Activated CD8-positive, alpha-beta T cell treated with anti-CD3 and anti-CD28 coated beads for 36 hours (primary cell): Measurements from ENCODE around the gene GSTM2. TPM values are rescaled to one million over a fixed set of nuclear protein-coding genes. Genes with fewer than 3 reads are reported as not detected.

Source experiments
- ATAC-seq: fragments of 200-7000 bp; cut with Tn5 transposase; one replicate; pipeline ENCODE4 v1.10.0; 2021; ENCODE audit warnings: mild to moderate bottlenecking, moderate library complexity
- CTCF ChIA-PET: fragments of 350-600 bp; sonication (Branson Sonifier 250); formaldehyde crosslinking; loops from one replicate; lab custom pipeline; 2021; ENCODE audit warnings: antibody characterized with exemption; lab: Charles Lee
- POLR2A ChIA-PET: fragments of 350-600 bp; sonication (Branson Sonifier 250); formaldehyde crosslinking; loops from one replicate; lab custom pipeline; 2021; ENCODE audit warnings: antibody characterized with exemption; lab: Charles Lee
- DNase-seq: peaks from one replicate; pipeline ENCODE4 v3.0.0-alpha.2; 2020
- H3K27ac Mint-ChIP-seq: one replicate; pipeline ENCODE4 v1.8.0; 2021; ENCODE audit warnings: mild to moderate bottlenecking, mixed read lengths
- H3K27me3 Mint-ChIP-seq: one replicate; pipeline ENCODE4 v1.8.0; 2021; ENCODE audit warnings: mixed read lengths
- H3K36me3 Mint-ChIP-seq: one replicate; pipeline ENCODE4 v1.8.0; 2021; ENCODE audit warnings: low read depth, mixed read lengths
- H3K4me1 Mint-ChIP-seq: one replicate; pipeline ENCODE4 v1.8.0; 2021; ENCODE audit warnings: low read depth, mixed read lengths
- H3K4me3 Mint-ChIP-seq: one replicate; pipeline ENCODE4 v1.8.0; 2021; ENCODE audit warnings: mild to moderate bottlenecking, moderate library complexity, mixed read lengths
- H3K9me3 Mint-ChIP-seq: one replicate; pipeline ENCODE4 v1.8.0; 2021; ENCODE audit warnings: mixed read lengths
- intact Hi-C: fragments of 100-400 bp; cut with micrococcal nuclease; formaldehyde crosslinking; loops from one replicate; pipeline ENCODE4 v1.10.0; 2022
- total RNA-seq, 2 experiments: library from RNA; stranded (reverse); gene quantifications; one replicate each; pipeline ENCODE4 v1.2.3, GENCODE V29; 2021
- TF ChIP-seq, protein P1 (sequence below): fragments of 200-600 bp; IDR thresholded peaks from one replicate; pipeline ENCODE4 v1.8.0; 2022; ENCODE audit warnings: antibody characterized with exemption, mild to moderate bottlenecking

GSTM2 gene
- 10 to 100 TPM; 13.6 to 16.2 TPM for total RNA-seq

DNA sequence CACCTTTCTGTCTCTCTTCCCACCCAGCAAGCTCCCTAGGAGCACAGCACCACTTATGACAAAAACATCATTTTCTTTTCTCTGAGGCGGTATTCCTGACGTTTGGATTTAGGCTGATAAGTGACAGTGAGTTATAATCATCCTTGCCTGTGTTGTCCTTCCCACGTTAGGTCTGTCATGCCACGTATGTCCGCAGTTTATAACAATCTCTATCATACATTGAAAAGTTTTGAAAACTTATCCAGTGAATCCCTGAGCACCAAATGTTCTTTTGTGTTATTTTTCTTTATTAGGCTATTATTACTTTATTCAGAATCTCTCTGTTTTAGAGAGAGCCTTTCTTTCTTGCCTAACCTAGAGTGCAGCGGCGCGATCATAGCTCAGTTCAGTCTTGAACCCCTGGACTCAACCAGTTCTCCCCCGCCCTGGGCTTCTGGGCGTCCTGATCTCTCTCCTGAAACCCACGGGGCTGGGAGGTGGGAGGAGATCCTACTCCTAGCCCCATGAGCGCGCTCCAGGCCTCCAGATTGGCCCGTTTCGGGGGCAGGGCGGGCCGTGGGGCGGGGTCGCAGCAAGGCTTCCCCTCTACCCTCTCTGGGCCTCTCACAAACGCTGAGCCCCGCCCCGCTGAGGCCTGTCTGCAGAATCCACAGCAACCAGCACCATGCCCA, at the start of gene GSTM2:
GSTM2 (plus strand) TSS at position 606 of the 671 bp plus-strand sequence; CDS start at position 665, 59 bp downstream.
- ChIA-PET CTCF (interaction anchor here (3.1 kb wide), 1 partner anchor 28 kb away, joined by 16 read pairs; no protein-coding TSS in a partner anchor), POLR2A (interaction anchor here (1.1 to 1.5 kb wide), 3 partner anchors 9 to 19 kb away, joined by 3 to 4 read pairs (median 3); no protein-coding TSS in a partner anchor)
- peak; percentile 99 for ATAC-seq
- Mint-ChIP-seq H3K9me3 (no peaks in the 10 kb centered on the region), H3K27me3 (no peaks in the 10 kb centered on the region), H3K36me3 (no peaks in the 10 kb centered on the region), H3K4me3 (peak within 1 kb of the TSS; percentile 72), H3K4me1 (peaks cover 21% of the 10 kb centered on the region), H3K27ac (peak within 1 kb of the TSS; percentile 47)
- TF ChIP-seq, protein P1, sequence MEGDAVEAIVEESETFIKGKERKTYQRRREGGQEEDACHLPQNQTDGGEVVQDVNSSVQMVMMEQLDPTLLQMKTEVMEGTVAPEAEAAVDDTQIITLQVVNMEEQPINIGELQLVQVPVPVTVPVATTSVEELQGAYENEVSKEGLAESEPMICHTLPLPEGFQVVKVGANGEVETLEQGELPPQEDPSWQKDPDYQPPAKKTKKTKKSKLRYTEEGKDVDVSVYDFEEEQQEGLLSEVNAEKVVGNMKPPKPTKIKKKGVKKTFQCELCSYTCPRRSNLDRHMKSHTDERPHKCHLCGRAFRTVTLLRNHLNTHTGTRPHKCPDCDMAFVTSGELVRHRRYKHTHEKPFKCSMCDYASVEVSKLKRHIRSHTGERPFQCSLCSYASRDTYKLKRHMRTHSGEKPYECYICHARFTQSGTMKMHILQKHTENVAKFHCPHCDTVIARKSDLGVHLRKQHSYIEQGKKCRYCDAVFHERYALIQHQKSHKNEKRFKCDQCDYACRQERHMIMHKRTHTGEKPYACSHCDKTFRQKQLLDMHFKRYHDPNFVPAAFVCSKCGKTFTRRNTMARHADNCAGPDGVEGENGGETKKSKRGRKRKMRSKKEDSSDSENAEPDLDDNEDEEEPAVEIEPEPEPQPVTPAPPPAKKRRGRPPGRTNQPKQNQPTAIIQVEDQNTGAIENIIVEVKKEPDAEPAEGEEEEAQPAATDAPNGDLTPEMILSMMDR = no peak
- intact Hi-C loops = no loop called here
- peak; percentile 91 for DNase-seq

DNA sequence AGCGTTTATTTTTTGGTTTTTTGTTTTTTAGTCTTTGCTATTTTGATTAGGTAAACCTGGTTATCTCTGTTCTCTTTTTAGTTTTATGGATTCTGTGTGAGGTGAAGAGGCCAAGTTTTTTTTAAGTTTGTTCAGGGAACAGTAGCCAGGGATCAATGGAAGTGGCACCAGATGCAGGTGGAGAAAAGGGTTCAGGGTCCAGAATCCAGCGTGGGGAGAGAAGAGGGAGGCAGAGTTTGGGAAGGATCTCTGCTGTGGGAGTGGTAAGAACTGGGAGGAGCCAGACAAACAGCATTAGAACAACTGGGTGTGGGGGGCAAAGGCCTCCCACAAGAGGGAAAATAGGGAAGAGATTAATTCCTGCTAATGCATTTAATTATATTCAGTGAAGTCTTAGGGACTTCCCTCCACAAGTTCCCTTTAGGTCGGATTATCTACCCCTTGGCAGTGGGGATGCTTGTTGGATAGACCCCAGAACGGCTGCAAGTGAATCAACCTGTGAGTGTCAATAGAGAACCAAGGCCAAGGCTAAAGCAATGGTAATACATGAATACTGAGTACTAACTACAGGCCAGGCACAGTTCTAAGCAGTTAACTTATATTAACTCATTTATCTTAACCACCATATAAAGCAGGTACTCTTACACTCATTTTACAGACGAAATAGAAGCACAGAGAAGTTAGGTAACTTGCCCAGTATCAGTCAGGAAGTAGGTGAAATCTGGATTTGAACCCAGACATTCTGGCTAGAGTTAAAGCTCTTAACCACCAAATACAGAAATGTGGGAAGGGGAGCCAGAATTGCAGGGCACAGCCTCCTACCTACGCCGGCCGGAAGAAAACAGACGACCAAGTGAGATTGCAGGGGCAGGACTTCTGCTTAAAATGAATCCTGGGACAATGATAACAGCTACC, 48.9 kb upstream of the GSTM2 start:
- intact Hi-C loops = no loop called here

DNA sequence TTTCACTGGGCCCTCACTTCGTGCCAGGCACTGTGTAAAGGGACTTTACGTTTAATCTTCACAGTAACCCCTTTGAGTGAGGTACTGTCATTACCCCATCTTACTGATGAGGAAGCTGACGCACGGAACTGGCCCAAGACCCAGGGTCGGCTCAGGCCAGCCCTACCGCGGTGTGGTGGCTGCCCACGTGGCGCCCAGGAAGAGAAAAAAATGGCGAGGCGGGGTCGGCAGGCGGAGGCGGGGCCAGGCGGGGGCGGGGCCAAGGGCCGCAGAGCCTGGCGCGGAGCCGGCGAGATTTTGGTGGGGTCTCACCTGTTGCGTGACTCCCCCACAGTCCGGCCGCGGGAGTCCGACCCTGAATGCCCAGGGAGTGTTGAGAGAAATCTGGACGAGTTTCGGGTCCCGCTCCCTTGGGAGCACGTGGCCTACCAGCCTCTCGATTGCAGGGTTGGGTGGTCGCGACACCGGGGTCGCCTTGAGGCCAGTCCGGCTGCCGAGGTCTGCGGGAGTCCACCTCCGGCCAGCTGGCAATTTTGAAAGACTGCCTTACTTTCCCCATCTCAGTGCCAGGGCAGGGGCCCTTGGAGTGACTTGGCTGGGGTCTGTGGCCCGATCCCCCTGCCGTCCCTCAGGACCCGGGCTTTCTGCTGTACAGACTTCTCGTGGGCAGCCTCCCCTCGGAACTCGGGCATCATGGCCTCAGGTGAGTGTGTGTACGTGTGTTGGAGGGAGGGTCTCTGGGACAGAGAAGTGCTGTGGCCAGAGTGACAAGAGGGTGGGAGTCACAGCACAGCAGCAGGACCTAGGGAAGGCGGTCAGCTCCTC, 48.1 kb upstream of the GSTM2 start, which contains the start of the genes AMPD2 and GNAT2:
AMPD2 (plus strand) TSS at position 262 of the 825 bp plus-strand sequence. CDS start 1,339 bp downstream, outside the sequence.
GNAT2 (minus strand) TSS at position 41 of the 825 bp plus-strand sequence. CDS start 6,746 bp downstream, outside the sequence.
- CTCF ChIA-PET = interaction anchor here (1.0 to 5.9 kb wide), 9 partner anchors 10 to 365 kb away, joined by 3 to 33 read pairs (median 6); partner anchors contain the start of genes AHCYL1 and GNAI3
- Mint-ChIP-seq H3K27me3 (no peaks in the 10 kb centered on the region), H3K4me1 (peaks cover 58% of the 10 kb centered on the region), H3K4me3 (peak within 1 kb of the TSS; percentile 88), H3K36me3 (peaks cover 9% of the 10 kb centered on the region), H3K27ac (peak within 1 kb of the TSS; percentile 93), H3K9me3 (no peaks in the 10 kb centered on the region)
- TF ChIP-seq, protein P1 = no peak
- ATAC-seq (peak; percentile 51), DNase-seq (peak; percentile 85)
- POLR2A ChIA-PET = interaction anchor here (0.6 to 3.8 kb wide), 16 partner anchors 9 to 528 kb away, joined by 3 to 26 read pairs (median 4); partner anchors contain the start of gene GNAI3
- intact Hi-C loops = loop anchor here (5.0 kb wide), 1 partner anchor 72 kb away; the partner anchor contains the start of gene GNAI3

More for the DNA sequence above, 48.9 kb upstream of the GSTM2 start:
- peak overlapping the region; percentile 93 for H3K27ac Mint-ChIP-seq
- peaks cover 51% of the 10 kb centered on the region for H3K4me1 Mint-ChIP-seq
- H3K36me3 Mint-ChIP-seq = peaks cover 9% of the 10 kb centered on the region
- DNase-seq (no peak), ATAC-seq (no peak)
- ChIA-PET POLR2A (interaction anchor here (0.8 to 3.8 kb wide), 11 partner anchors 10 to 295 kb away, joined by 3 to 26 read pairs (median 4); partner anchors contain the start of gene GNAI3), CTCF (interaction anchor here (1.0 to 5.9 kb wide), 7 partner anchors 11 to 366 kb away, joined by 3 to 33 read pairs (median 9); partner anchors contain the start of gene AHCYL1)
- H3K4me3 Mint-ChIP-seq = peak overlapping the region; percentile 88
- TF ChIP-seq, protein P1 = no peak
- H3K9me3 Mint-ChIP-seq = no peaks in the 10 kb centered on the region
- no peaks in the 10 kb centered on the region for H3K27me3 Mint-ChIP-seq

DNA sequence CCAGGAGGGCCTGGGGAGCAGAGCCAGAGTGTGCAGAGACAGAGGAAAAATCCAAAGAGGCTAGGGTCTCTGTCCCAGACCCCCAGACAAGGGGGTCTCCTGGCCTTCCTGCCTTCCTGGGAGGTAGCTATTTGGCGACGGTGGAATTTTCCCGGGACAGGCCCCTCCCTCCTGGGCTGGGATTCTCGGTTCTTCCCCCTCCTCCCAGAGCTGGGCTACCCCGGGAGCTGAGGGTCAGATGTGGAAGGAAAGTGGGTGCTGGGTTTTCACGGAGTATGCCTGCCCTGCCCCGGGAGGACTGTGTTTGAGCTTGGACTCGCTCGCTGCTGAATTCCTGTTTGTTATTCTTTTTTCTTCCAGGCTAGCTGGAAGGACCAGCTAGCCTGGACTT, 47.5 kb upstream of the GSTM2 start:
- peaks cover 59% of the 10 kb centered on the region for H3K4me1 Mint-ChIP-seq
- ATAC-seq = peak; percentile 2
- DNase-seq = no peak
- TF ChIP-seq, protein P1 = no peak
- H3K4me3 Mint-ChIP-seq = peak overlapping the region; percentile 88
- ChIA-PET CTCF (interaction anchor here (0.6 to 5.9 kb wide), 9 partner anchors 9 to 364 kb away, joined by 3 to 33 read pairs (median 6); partner anchors contain the start of genes AHCYL1 and GNAI3), POLR2A (interaction anchor here (0.6 to 3.8 kb wide), 11 partner anchors 12 to 528 kb away, joined by 3 to 26 read pairs (median 4); partner anchors contain the start of gene GNAI3)
- H3K27ac Mint-ChIP-seq = peak overlapping the region; percentile 93
- H3K36me3 Mint-ChIP-seq = peaks cover 9% of the 10 kb centered on the region
- intact Hi-C loops = loop anchor here (5.0 kb wide), 1 partner anchor 73 kb away; the partner anchor contains the start of gene GNAI3
- no peaks in the 10 kb centered on the region for H3K9me3 Mint-ChIP-seq
- no peaks in the 10 kb centered on the region for H3K27me3 Mint-ChIP-seq
